ENCODE data around the gene TMEM120B.

TMEM120B gene

GRCh38 chr12:121770388-121770787 lies 57.8 kb downstream of the TMEM120B start:
- TF ChIP-seq ZFX (IDR thresholded peaks at IDR 0.05; ENCODE audit: borderline replicate concordance), result no peak
- TF ChIP-seq CTCF (IDR thresholded peaks at IDR 0.05), result no peak
- no peak overlapping the region for H3K27ac ChIP-seq

- H3K27ac ChIP-seq, result no peak overlapping the region
Observed at GRCh38 chr12:121770813-121771625, 58.5 kb downstream of the TMEM120B start.

GRCh38 chr12:121773011-121773777 lies 60.6 kb downstream of the TMEM120B start:
- H3K27ac ChIP-seq, result peak overlapping the region; percentile 4; the same call in 1 of the 2 replicates
- TF ChIP-seq ZFX (IDR thresholded peaks at IDR 0.05; ENCODE audit: borderline replicate concordance), result no peak
- TF ChIP-seq CTCF (IDR thresholded peaks at IDR 0.05), result peak; percentile 99

More at GRCh38 chr12:121770813-121771625, 58.5 kb downstream of the TMEM120B start:
- TF ChIP-seq ZFX (IDR thresholded peaks at IDR 0.05; ENCODE audit: borderline replicate concordance) (no peak), CTCF (IDR thresholded peaks at IDR 0.05) (no peak)

- no peak for TF ChIP-seq CTCF (IDR thresholded peaks at IDR 0.05)
- TF ChIP-seq ZFX (IDR thresholded peaks at IDR 0.05; ENCODE audit: borderline replicate concordance), result no peak
- no peak overlapping the region for H3K27ac ChIP-seq
Observed at GRCh38 chr12:121774968-121775474, 62.5 kb downstream of the TMEM120B start.

GRCh38 chr12:121775501-121775900 lies 62.9 kb downstream of the TMEM120B start:
- H3K27ac ChIP-seq, result no peak overlapping the region
- no peak for TF ChIP-seq ZFX (IDR thresholded peaks at IDR 0.05; ENCODE audit: borderline replicate concordance)
- no peak for TF ChIP-seq CTCF (IDR thresholded peaks at IDR 0.05)

- peak overlapping the region; percentile 32; the same call in 1 of the 2 replicates for H3K27ac ChIP-seq
Observed at GRCh38 chr12:121776190-121777098, 63.9 kb downstream of the TMEM120B start.

More at GRCh38 chr12:121776190-121777098, 63.9 kb downstream of the TMEM120B start:
- TF ChIP-seq ZFX (IDR thresholded peaks at IDR 0.05; ENCODE audit: borderline replicate concordance), result no peak
- peak; percentile 100 for TF ChIP-seq CTCF (IDR thresholded peaks at IDR 0.05)

Data from 22Rv1 (cell line).